ENCODE measurements around the gene ACBD3. TPM values are rescaled to one million over a fixed set of nuclear protein-coding genes. Genes with fewer than 3 reads are reported as not detected.

Gene ACBD3
- total and polyA plus RNA-seq, 12 donors: 5.4 to 49.1 (median 33.1) TPM

GRCh38 chr1:226202246-226202645 lies 15.7 kb upstream of the ACBD3 start:
- Histone ChIP-seq H3K4me1 (replicated peaks in 1 of 2) (no peaks in the 10 kb centered on the region), H3K27ac (no peak overlapping the region), H3K36me3 (replicated peaks in 1 of 2) (no peaks in the 10 kb centered on the region), H3K9me3 (replicated peaks in 1 of 3) (no peaks in the 10 kb centered on the region), H3K27me3 (no peaks in the 10 kb centered on the region), H3K4me3 (no peak overlapping the region)
- intact Hi-C loops (cut with DNase I): loop anchor here in 1 of 2 donors (10.0 kb wide), 1 partner anchor 123 kb away; no protein-coding TSS in a partner anchor
- TF ChIP-seq POLR2A (IDR thresholded peaks at IDR 0.05): no peak
- TF ChIP-seq CTCF (IDR thresholded peaks at IDR 0.05): no peak
- WGBS, 4 donors: 84 to 100% (median 92%) methylated on average over 3 of the region's 3 CpGs
- no peak for DNase-seq

- intact Hi-C loops (cut with DNase I): loop anchor here in 1 of 2 donors (10.0 kb wide), 1 partner anchor 124 kb away; no protein-coding TSS in a partner anchor
- DNase-seq: no peak
- 61 to 70% (median 68%) methylated on average over 5 of the region's 5 CpGs for WGBS, 4 donors
- Histone ChIP-seq H3K27me3 (no peaks in the 10 kb centered on the region), H3K27ac (no peak overlapping the region), H3K4me3 (no peak overlapping the region), H3K4me1 (replicated peaks in 1 of 2) (no peaks in the 10 kb centered on the region), H3K36me3 (replicated peaks in 1 of 2) (no peaks in the 10 kb centered on the region), H3K9me3 (replicated peaks in 1 of 3) (no peaks in the 10 kb centered on the region)
- peak in 1 of 6 experiments; percentile 15 for TF ChIP-seq CTCF (IDR thresholded peaks at IDR 0.05)
- TF ChIP-seq POLR2A (IDR thresholded peaks at IDR 0.05): no peak
Measured at GRCh38 chr1:226201029-226201593, 14.6 kb upstream of the ACBD3 start.

GRCh38 chr1:226199971-226200370 lies 13.4 kb upstream of the ACBD3 start:
- 45 to 79% (median 54%) methylated on average over 2 of the region's 2 CpGs for WGBS, 4 donors
- intact Hi-C loops (cut with DNase I): loop anchor here (5.0 to 10.0 kb wide), 2 partner anchors 78 to 125 kb away; no protein-coding TSS in a partner anchor
- TF ChIP-seq POLR2A (IDR thresholded peaks at IDR 0.05) (no peak), CTCF (IDR thresholded peaks at IDR 0.05) (no peak)

GRCh38 chr1:226195144-226195543 lies 8.6 kb upstream of the ACBD3 start:
- Histone ChIP-seq H3K4me3 (no peak overlapping the region), H3K27ac (no peak overlapping the region), H3K9me3 (replicated peaks in 1 of 3) (no peaks in the 10 kb centered on the region), H3K27me3 (no peaks in the 10 kb centered on the region), H3K4me1 (replicated peaks in 1 of 2) (no peaks in the 10 kb centered on the region), H3K36me3 (replicated peaks in 1 of 2) (no peaks in the 10 kb centered on the region)
- DNase-seq: no peak
- WGBS, 4 donors: 63 to 86% (median 82%) methylated on average over 1 of the region's 1 CpG
- intact Hi-C loops (cut with DNase I): loop anchor here (2.0 to 5.0 kb wide), 2 partner anchors 70 to 73 kb away; no protein-coding TSS in a partner anchor
- TF ChIP-seq CTCF (IDR thresholded peaks at IDR 0.05): no peak

More at GRCh38 chr1:226199971-226200370, 13.4 kb upstream of the ACBD3 start:
- no peaks in the 10 kb centered on the region for H3K36me3 ChIP-seq (replicated peaks in 1 of 2)
- no peaks in the 10 kb centered on the region for H3K27me3 ChIP-seq
- no peak overlapping the region for H3K27ac ChIP-seq
- H3K4me1 ChIP-seq (replicated peaks in 1 of 2): no peaks in the 10 kb centered on the region
- DNase-seq: no peak
- no peak overlapping the region for H3K4me3 ChIP-seq
- H3K9me3 ChIP-seq (replicated peaks in 1 of 3): no peaks in the 10 kb centered on the region
